ENCODE results near the gene HSD17B14. TPM values are rescaled to one million over a fixed set of nuclear protein-coding genes. Genes with fewer than 3 reads are reported as not detected.
A peak's percentile ranks its signal among the peaks of the same experiment; 100 is the strongest.
"Not testable (repeated sequence)": the region's sequence is repeated elsewhere in the genome, so short reads cannot be mapped to it uniquely, and the experiment has no call there.

Gene HSD17B14
- under 1 TPM; 0.47 to 0.56 TPM for total RNA-seq

- ChIA-PET CTCF (interaction anchor here (0.7 to 3.9 kb wide), 24 partner anchors 9 to 190 kb away, joined by 3 to 45 read pairs (median 4); partner anchors contain the start of gene CA11), POLR2A (interaction anchor here (0.8 to 2.2 kb wide), 4 partner anchors 35 to 48 kb away, joined by 3 to 5 read pairs (median 4); partner anchors contain the start of gene PPP1R15A)
- intact Hi-C loops (cut with micrococcal nuclease) = no loop called here
- no peak for TF ChIP-seq CTCF (IDR thresholded peaks at IDR 0.05)
- Mint-ChIP-seq H3K4me3 (peak within 1 kb of the TSS; percentile 78), H3K36me3 (ENCODE audit: low read depth) (no peaks in the 10 kb centered on the region), H3K9me3 (no peaks in the 10 kb centered on the region), H3K27ac (peak within 1 kb of the TSS; percentile 86), H3K27me3 (peaks cover 5% of the 10 kb centered on the region), H3K4me1 (ENCODE audit: low read depth) (peaks cover 14% of the 10 kb centered on the region)
- DNase-seq (peak; percentile 37), ATAC-seq (no peak)
Measured at GRCh38 chr19:48836089-48837017, at the start of gene HSD17B14. TSS of gene HSD17B14 (minus strand) at chr19:48836491. CDS start at chr19:48836411, 80 bp downstream.

- no peak for TF ChIP-seq CTCF (IDR thresholded peaks at IDR 0.05)
- DNase-seq (no peak), ATAC-seq (no peak)
- H3K4me3 Mint-ChIP-seq = no peak overlapping the region
- no peak overlapping the region for H3K27ac Mint-ChIP-seq
- peaks cover 1% of the 10 kb centered on the region for H3K4me1 Mint-ChIP-seq (ENCODE audit: low read depth)
- intact Hi-C loops (cut with micrococcal nuclease) = no loop called here
- ChIA-PET POLR2A (no interaction called here), CTCF (no interaction called here)
- no peaks in the 10 kb centered on the region for H3K9me3 Mint-ChIP-seq
- H3K36me3 Mint-ChIP-seq (ENCODE audit: low read depth) = peaks cover under 1% of the 10 kb centered on the region
- H3K27me3 Mint-ChIP-seq = no peaks in the 10 kb centered on the region
Measured at GRCh38 chr19:48883726-48884125, 47.4 kb upstream of the HSD17B14 start.

- no peak overlapping the region for H3K4me3 Mint-ChIP-seq
- peak; percentile 26 for DNase-seq
- ATAC-seq = peak; percentile 83
- no peak overlapping the region for H3K27ac Mint-ChIP-seq
- TF ChIP-seq CTCF (IDR thresholded peaks at IDR 0.05) = no peak
- ChIA-PET POLR2A (interaction anchor here (0.8 to 1.8 kb wide), 3 partner anchors 9 to 89 kb away, joined by 3 to 4 read pairs (median 3); no protein-coding TSS in a partner anchor), CTCF (interaction anchor here (1.3 kb wide), 2 partner anchors 40 to 89 kb away, joined by 3 to 6 read pairs; no protein-coding TSS in a partner anchor)
- H3K27me3 Mint-ChIP-seq = no peaks in the 10 kb centered on the region
- H3K9me3 Mint-ChIP-seq = no peaks in the 10 kb centered on the region
- intact Hi-C loops (cut with micrococcal nuclease) = no loop called here
- H3K4me1 Mint-ChIP-seq (ENCODE audit: low read depth) = peaks cover 11% of the 10 kb centered on the region
- peaks cover 16% of the 10 kb centered on the region for H3K36me3 Mint-ChIP-seq (ENCODE audit: low read depth)
Measured at GRCh38 chr19:48881741-48882657, 45.7 kb upstream of the HSD17B14 start.

GRCh38 chr19:48879696-48880095 is 43.4 kb upstream of the HSD17B14 start:
- H3K27me3 Mint-ChIP-seq, H3K4me3 Mint-ChIP-seq, H3K9me3 Mint-ChIP-seq, H3K27ac Mint-ChIP-seq, ATAC-seq, DNase-seq: not testable (repeated sequence)
- peaks cover 34% of the 10 kb centered on the region for H3K36me3 Mint-ChIP-seq (ENCODE audit: low read depth)
- POLR2A ChIA-PET = interaction anchor here (0.5 to 1.8 kb wide), 6 partner anchors 9 to 262 kb away, joined by 3 to 6 read pairs (median 4); no protein-coding TSS in a partner anchor
- CTCF ChIA-PET = interaction anchor here (1.0 kb wide), 1 partner anchor 37 kb away, joined by 3 read pairs; no protein-coding TSS in a partner anchor
- peaks cover 24% of the 10 kb centered on the region for H3K4me1 Mint-ChIP-seq (ENCODE audit: low read depth)
- intact Hi-C loops (cut with micrococcal nuclease) = loop anchor here (10.0 kb wide), 2 partner anchors 85 to 245 kb away; partner anchors contain the start of genes DBP and FTL
